Gastroesophageal sphincter (tissue), 3 donors: ENCODE data around the gene NCOR2.

Experiments used
- CTCF ChIP-seq, 4 experiments: fragments of 200-600 bp in 2 of 4; fragments of 450-650 bp in 2 of 4; sonication (generic) in 1 of 4; IDR thresholded peaks; one replicate each; pipeline ENCODE4 v1.5.1; 2017 to 2019; ENCODE audit warnings: antibody characterized with exemption in 4 of 4, mild to moderate bottlenecking in 2 of 4, moderate library complexity in 2 of 4
- EP300 ChIP-seq: sonication (generic); formaldehyde crosslinking; IDR thresholded peaks from one replicate; pipeline ENCODE4 v1.6.1; 2017; ENCODE audit warnings: antibody characterized with exemption, mild to moderate bottlenecking
- POLR2A ChIP-seq, 2 donors: fragments of 450-650 bp; IDR thresholded peaks; one replicate each; pipeline ENCODE4 v1.6.1; 2017; ENCODE audit warnings: antibody characterized with exemption in 2 of 2, mild to moderate bottlenecking in 2 of 2, moderate library complexity in 1 of 2

GRCh38 chr12:124520265-124520701 lies 47.1 kb downstream of the NCOR2 start:
- TF ChIP-seq POLR2A (IDR thresholded peaks at IDR 0.05) (no peak), CTCF (IDR thresholded peaks at IDR 0.05) (no peak), EP300 (no peak)
